Erythroblast (primary cell): ENCODE results near the gene TM6SF1.
A peak's percentile ranks its signal among the peaks of the same experiment; 100 is the strongest.

Experiments used
- DNase-seq, 2 experiments: peaks; one replicate each; lab custom pipeline; 2025; lab: John Stamatoyannopoulos, UW
- GATA1 ChIP-seq: IDR thresholded peaks from 2 replicates; pipeline ENCODE4 v1.6.1; 2011; ENCODE audit warnings: low read depth, mild to moderate bottlenecking, control low read depth, low read length, moderate library complexity
- POLR2A ChIP-seq: IDR thresholded peaks from 2 replicates; pipeline ENCODE4 v1.6.1; 2011; ENCODE audit warnings: mild to moderate bottlenecking, low read length

TM6SF1 gene

GRCh38 chr15:83100097-83100646 is 7.3 kb upstream of the TM6SF1 start:
- no peak for DNase-seq
- no peak for TF ChIP-seq POLR2A
- TF ChIP-seq GATA1: no peak

- TF ChIP-seq POLR2A (no peak), GATA1 (no peak)
Measured at GRCh38 chr15:83102346-83102745, 5.1 kb upstream of the TM6SF1 start.

GRCh38 chr15:83104141-83104540 is 3.3 kb upstream of the TM6SF1 start:
- no peak for DNase-seq
- TF ChIP-seq POLR2A: no peak

More at GRCh38 chr15:83102346-83102745, 5.1 kb upstream of the TM6SF1 start:
- DNase-seq: no peak

GRCh38 chr15:83105440-83105839 is 2.0 kb upstream of the TM6SF1 start:
- peak in 1 of 2 experiments; percentile 14 for DNase-seq
- TF ChIP-seq GATA1 (no peak), POLR2A (no peak)

- TF ChIP-seq GATA1 (no peak), POLR2A (no peak)
- DNase-seq: no peak
Measured at GRCh38 chr15:83107841-83108181, 366 bp downstream of the TM6SF1 start.

- peak; percentile 45 for TF ChIP-seq POLR2A
- no peak for TF ChIP-seq GATA1
- peak; percentile 40 to 41 for DNase-seq
Measured at GRCh38 chr15:83108266-83109219, 1.1 kb downstream of the TM6SF1 start.

GRCh38 chr15:83109532-83109931 is 2.1 kb downstream of the TM6SF1 start:
- TF ChIP-seq GATA1 (no peak), POLR2A (no peak)
- DNase-seq: no peak

- TF ChIP-seq GATA1 (no peak), POLR2A (no peak)
- no peak for DNase-seq
Measured at GRCh38 chr15:83110381-83110780, 2.9 kb downstream of the TM6SF1 start.

- no peak for DNase-seq
- TF ChIP-seq POLR2A: no peak
- no peak for TF ChIP-seq GATA1
Measured at GRCh38 chr15:83111149-83111548, 3.7 kb downstream of the TM6SF1 start.

- TF ChIP-seq POLR2A (no peak), GATA1 (no peak)
- no peak for DNase-seq
Measured at GRCh38 chr15:83112233-83112955, 4.9 kb downstream of the TM6SF1 start.

- no peak for DNase-seq
- TF ChIP-seq GATA1: no peak
- no peak for TF ChIP-seq POLR2A
Measured at GRCh38 chr15:83112956-83113299, 5.5 kb downstream of the TM6SF1 start.

- DNase-seq: no peak
- TF ChIP-seq POLR2A (no peak), GATA1 (no peak)
Measured at GRCh38 chr15:83113881-83114674, 6.6 kb downstream of the TM6SF1 start.

GRCh38 chr15:83114856-83115255 is 7.4 kb downstream of the TM6SF1 start:
- no peak for DNase-seq
- TF ChIP-seq GATA1 (no peak), POLR2A (no peak)
